Caki2 (cell line): ENCODE measurements around the gene UNC5CL. TPM values are rescaled to one million over a fixed set of nuclear protein-coding genes. Genes with fewer than 3 reads are reported as not detected.

Experiments
- DNase-seq: peaks from one replicate; pipeline ENCODE4 v3.0.0-alpha.2; 2015; ENCODE audit warnings: low read depth
- in situ Hi-C: cut with HindIII; loops from 2 replicates; pipeline ENCODE4 v1.10.0; 2016; ENCODE audit warnings: low sequenced_read_pairs, low pct_unique_long_range_greater_than_20kb, mixed read lengths
- total RNA-seq: library from RNA; depleted of rRNA; stranded (reverse); fragments of >200 nt; shearing (Covaris generic); gene quantifications from 2 replicates; pipeline ENCODE4 v1.2.3, GENCODE V29; 2014; ENCODE audit warnings: low replicate concordance; rRNA removed

UNC5CL gene
- 1.1 and 4.4 TPM in 2 replicates for total RNA-seq

- in situ Hi-C loops: no loop called here
- DNase-seq: peak; percentile 78
Observed at GRCh38 chr6:41039060-41039998, at the start of gene UNC5CL. TSS of gene UNC5CL (minus strand) at chr6:41039221. CDS start at chr6:41035074, 4,147 bp downstream.

- peak; percentile 56 for DNase-seq
- in situ Hi-C loops: no loop called here
Observed at GRCh38 chr6:41088451-41088850, 49.4 kb upstream of the UNC5CL start.

GRCh38 chr6:41085182-41085581 is 46.2 kb upstream of the UNC5CL start:
- in situ Hi-C loops: no loop called here
- no peak for DNase-seq

GRCh38 chr6:41083072-41083471 is 44.1 kb upstream of the UNC5CL start:
- in situ Hi-C loops: no loop called here
- no peak for DNase-seq

GRCh38 chr6:41080621-41081020 is 41.6 kb upstream of the UNC5CL start:
- in situ Hi-C loops: no loop called here
- DNase-seq: no peak

GRCh38 chr6:41079080-41079479 is 40.1 kb upstream of the UNC5CL start:
- in situ Hi-C loops: no loop called here
- DNase-seq: no peak

GRCh38 chr6:41078101-41078500 is 39.1 kb upstream of the UNC5CL start:
- DNase-seq: no peak
- in situ Hi-C loops: no loop called here

- no peak for DNase-seq
- in situ Hi-C loops: no loop called here
Observed at GRCh38 chr6:41077536-41077935, 38.5 kb upstream of the UNC5CL start.

- in situ Hi-C loops: no loop called here
- DNase-seq: no peak
Observed at GRCh38 chr6:41075651-41076626, 36.9 kb upstream of the UNC5CL start.

- DNase-seq: no peak
- in situ Hi-C loops: no loop called here
Observed at GRCh38 chr6:41074692-41075436, 35.8 kb upstream of the UNC5CL start.

- in situ Hi-C loops: no loop called here
- peak; percentile 28 for DNase-seq
Observed at GRCh38 chr6:41073968-41074691, 35.1 kb upstream of the UNC5CL start.

GRCh38 chr6:41073203-41073967 is 34.4 kb upstream of the UNC5CL start:
- in situ Hi-C loops: no loop called here
- DNase-seq: peak; percentile 85

GRCh38 chr6:41072836-41073202 is 33.8 kb upstream of the UNC5CL start, which contains the start of gene NFYA:
TSS of gene NFYA (plus strand) at chr6:41072974. CDS start at chr6:41079090, 6,116 bp downstream.
- no peak for DNase-seq
- in situ Hi-C loops: no loop called here

GRCh38 chr6:41071923-41072835 is 33.2 kb upstream of the UNC5CL start, which contains the start of gene OARD1:
TSS of gene OARD1 (minus strand) at chr6:41072356. CDS start at chr6:41071634, 722 bp downstream.
- in situ Hi-C loops: no loop called here
- peak; percentile 100 for DNase-seq

- in situ Hi-C loops: no loop called here
- no peak for DNase-seq
Observed at GRCh38 chr6:41071501-41071922, 32.5 kb upstream of the UNC5CL start.

- in situ Hi-C loops: no loop called here
- peak; percentile 62 for DNase-seq
Observed at GRCh38 chr6:41066867-41067304, 27.9 kb upstream of the UNC5CL start.
